NCI-H1694 (cell line): ENCODE results near the gene PHKB.

Experiments
- DNase-seq: peaks from one replicate; lab custom pipeline; 2025; lab: John Stamatoyannopoulos, UW

The PHKB gene

GRCh38 chr16:47687694-47688093, 226.6 kb downstream of the PHKB start:
- no peak for DNase-seq

GRCh38 chr16:47693226-47693625, 232.1 kb downstream of the PHKB start:
- no peak for DNase-seq

GRCh38 chr16:47694543-47694942, 233.4 kb downstream of the PHKB start:
- DNase-seq = no peak

GRCh38 chr16:47695756-47696155, 234.6 kb downstream of the PHKB start:
- no peak for DNase-seq

GRCh38 chr16:47697826-47698225, 236.7 kb downstream of the PHKB start:
- no peak for DNase-seq

GRCh38 chr16:47699106-47699505, 238.0 kb downstream of the PHKB start:
- no peak for DNase-seq

- no peak for DNase-seq
Observed at GRCh38 chr16:47700857-47701587, 239.9 kb downstream of the PHKB start.

- no peak for DNase-seq
Observed at GRCh38 chr16:47705266-47705665, 244.1 kb downstream of the PHKB start.

- DNase-seq = no peak
Observed at GRCh38 chr16:47711809-47712208, 250.7 kb downstream of the PHKB start.

GRCh38 chr16:47712276-47713224, 251.4 kb downstream of the PHKB start:
- DNase-seq = no peak

GRCh38 chr16:47713225-47713595, 252.1 kb downstream of the PHKB start:
- DNase-seq = no peak

- DNase-seq = no peak
Observed at GRCh38 chr16:47715442-47716083, 254.4 kb downstream of the PHKB start.

GRCh38 chr16:47716571-47716970, 255.4 kb downstream of the PHKB start:
- no peak for DNase-seq

GRCh38 chr16:47719713-47720112, 258.6 kb downstream of the PHKB start:
- no peak for DNase-seq

- no peak for DNase-seq
Observed at GRCh38 chr16:47721006-47721637, 260.0 kb downstream of the PHKB start.

GRCh38 chr16:47722046-47722445, 260.9 kb downstream of the PHKB start:
- no peak for DNase-seq

GRCh38 chr16:47724115-47724785, 263.1 kb downstream of the PHKB start:
- no peak for DNase-seq

- no peak for DNase-seq
Observed at GRCh38 chr16:47725188-47725695, 264.1 kb downstream of the PHKB start.

GRCh38 chr16:47726031-47726675, 265.0 kb downstream of the PHKB start:
- no peak for DNase-seq

GRCh38 chr16:47727131-47727530, 266.0 kb downstream of the PHKB start:
- DNase-seq = no peak

- DNase-seq = no peak
Observed at GRCh38 chr16:47728205-47728604, 267.1 kb downstream of the PHKB start.
